Measurements from ENCODE around the gene ZNF75A. TPM values are rescaled to one million over a fixed set of nuclear protein-coding genes. Genes with fewer than 3 reads are reported as not detected.

The ZNF75A gene
- total RNA-seq, 2 donors from 2014 or later: 12.9 to 15.3 TPM

DNA sequence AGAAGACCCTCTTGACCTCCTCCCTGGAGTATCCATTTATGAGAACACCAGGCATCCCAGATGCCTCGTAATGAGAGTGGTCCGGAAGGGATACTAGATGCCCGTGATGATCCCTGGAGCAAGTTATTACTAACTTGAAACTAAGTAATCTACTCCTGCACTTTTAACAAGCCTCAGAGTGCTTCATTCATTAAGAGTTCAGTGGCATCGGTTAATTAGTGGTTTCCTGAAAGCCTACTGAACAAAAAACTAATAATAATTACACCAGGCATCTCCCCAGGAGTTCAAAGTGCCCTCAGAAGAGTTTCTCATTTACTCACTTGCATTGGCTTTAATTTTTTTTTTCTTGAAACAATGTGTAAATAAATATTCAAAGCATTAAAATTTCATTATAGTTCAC is 22.2 kb downstream of the ZNF75A start:
- TF ChIP-seq, protein P1, sequence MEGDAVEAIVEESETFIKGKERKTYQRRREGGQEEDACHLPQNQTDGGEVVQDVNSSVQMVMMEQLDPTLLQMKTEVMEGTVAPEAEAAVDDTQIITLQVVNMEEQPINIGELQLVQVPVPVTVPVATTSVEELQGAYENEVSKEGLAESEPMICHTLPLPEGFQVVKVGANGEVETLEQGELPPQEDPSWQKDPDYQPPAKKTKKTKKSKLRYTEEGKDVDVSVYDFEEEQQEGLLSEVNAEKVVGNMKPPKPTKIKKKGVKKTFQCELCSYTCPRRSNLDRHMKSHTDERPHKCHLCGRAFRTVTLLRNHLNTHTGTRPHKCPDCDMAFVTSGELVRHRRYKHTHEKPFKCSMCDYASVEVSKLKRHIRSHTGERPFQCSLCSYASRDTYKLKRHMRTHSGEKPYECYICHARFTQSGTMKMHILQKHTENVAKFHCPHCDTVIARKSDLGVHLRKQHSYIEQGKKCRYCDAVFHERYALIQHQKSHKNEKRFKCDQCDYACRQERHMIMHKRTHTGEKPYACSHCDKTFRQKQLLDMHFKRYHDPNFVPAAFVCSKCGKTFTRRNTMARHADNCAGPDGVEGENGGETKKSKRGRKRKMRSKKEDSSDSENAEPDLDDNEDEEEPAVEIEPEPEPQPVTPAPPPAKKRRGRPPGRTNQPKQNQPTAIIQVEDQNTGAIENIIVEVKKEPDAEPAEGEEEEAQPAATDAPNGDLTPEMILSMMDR (IDR thresholded peaks at IDR 0.05): no peak
- no peak for TF ChIP-seq POLR2A (IDR thresholded peaks at IDR 0.05)
- no peaks in the 10 kb centered on the region for H3K4me1 ChIP-seq
- H3K36me3 ChIP-seq (replicated peaks in 1 of 2; ENCODE audit: insufficient read depth in 1 of 2, low read depth in 2 of 2): no peaks in the 10 kb centered on the region
- no peak for DNase-seq
- no peak overlapping the region for H3K4me3 ChIP-seq
- peaks cover 0 to 8% (median 0%) of the 10 kb centered on the region in 3 donors for H3K9me3 ChIP-seq
- no peak overlapping the region for H3K27ac ChIP-seq
- H3K27me3 ChIP-seq: no peaks in the 10 kb centered on the region
- WGBS, 2 donors: 74 to 83% methylated on average over 4 of the region's 4 CpGs
- ATAC-seq: no peak
- intact Hi-C loops (cut with DNase I): no loop called here

DNA sequence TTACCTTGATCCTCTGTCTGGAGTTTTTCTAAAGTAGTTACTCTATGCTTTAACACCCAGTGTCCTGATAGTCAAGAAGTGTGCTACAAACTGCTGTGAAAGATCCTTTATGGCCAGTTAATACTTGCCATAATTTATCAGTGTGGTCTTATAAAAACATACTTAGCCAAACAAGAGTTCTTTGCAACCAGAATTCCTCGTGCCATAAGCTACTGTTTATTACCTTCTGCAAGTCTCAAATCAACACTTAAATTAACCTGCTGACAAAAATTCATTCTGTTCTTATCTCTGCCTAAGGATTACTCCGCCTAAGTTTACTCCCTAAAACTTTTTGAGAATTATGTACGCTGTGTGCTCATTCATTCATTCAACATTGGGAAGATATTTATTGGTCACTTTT is 22.8 kb downstream of the ZNF75A start:
- WGBS, 2 donors: 43 to 51% methylated on average over 3 of the region's 3 CpGs
- no peak for ATAC-seq
- H3K9me3 ChIP-seq: peaks cover 0 to 2% (median 0%) of the 10 kb centered on the region in 3 donors
- no peaks in the 10 kb centered on the region for H3K4me1 ChIP-seq
- no peaks in the 10 kb centered on the region for H3K27me3 ChIP-seq
- DNase-seq: no peak
- no peaks in the 10 kb centered on the region for H3K36me3 ChIP-seq (replicated peaks in 1 of 2; ENCODE audit: insufficient read depth in 1 of 2, low read depth in 2 of 2)
- no peak for TF ChIP-seq POLR2A (IDR thresholded peaks at IDR 0.05)
- no peak overlapping the region for H3K4me3 ChIP-seq
- intact Hi-C loops (cut with DNase I): no loop called here
- H3K27ac ChIP-seq: no peak overlapping the region

DNA sequence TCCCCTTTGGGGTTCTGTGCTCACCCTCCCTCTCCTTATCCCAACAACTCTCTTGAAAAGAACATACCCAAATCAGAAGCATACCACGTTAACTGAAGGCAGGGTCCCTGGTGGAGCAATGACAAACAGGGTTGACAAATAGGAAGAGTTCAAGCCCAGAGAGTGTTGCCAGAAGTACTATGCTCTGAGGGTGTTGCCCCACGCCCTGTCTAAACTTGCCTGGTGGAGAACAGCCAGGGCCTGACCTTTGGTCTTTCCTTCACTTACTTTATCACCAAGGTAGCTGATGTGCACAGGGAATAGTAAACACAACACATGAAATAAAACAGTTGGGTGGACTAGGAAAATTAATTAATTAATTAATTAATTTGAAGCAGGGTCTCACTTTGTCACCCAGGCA is 23.3 kb downstream of the ZNF75A start:
- TF ChIP-seq, protein P1 (IDR thresholded peaks at IDR 0.05): no peak
- no peak for TF ChIP-seq POLR2A (IDR thresholded peaks at IDR 0.05)
- no peaks in the 10 kb centered on the region for H3K4me1 ChIP-seq
- H3K27ac ChIP-seq: no peak overlapping the region
- WGBS, 2 donors: 32 to 62% methylated on average over 2 of the region's 2 CpGs
- no peaks in the 10 kb centered on the region for H3K36me3 ChIP-seq (replicated peaks in 1 of 2; ENCODE audit: insufficient read depth in 1 of 2, low read depth in 2 of 2)
- intact Hi-C loops (cut with DNase I): no loop called here
- no peak for DNase-seq
- H3K27me3 ChIP-seq: no peaks in the 10 kb centered on the region
- H3K4me3 ChIP-seq: no peak overlapping the region
- no peaks in the 10 kb centered on the region for H3K9me3 ChIP-seq
- ATAC-seq: no peak

DNA sequence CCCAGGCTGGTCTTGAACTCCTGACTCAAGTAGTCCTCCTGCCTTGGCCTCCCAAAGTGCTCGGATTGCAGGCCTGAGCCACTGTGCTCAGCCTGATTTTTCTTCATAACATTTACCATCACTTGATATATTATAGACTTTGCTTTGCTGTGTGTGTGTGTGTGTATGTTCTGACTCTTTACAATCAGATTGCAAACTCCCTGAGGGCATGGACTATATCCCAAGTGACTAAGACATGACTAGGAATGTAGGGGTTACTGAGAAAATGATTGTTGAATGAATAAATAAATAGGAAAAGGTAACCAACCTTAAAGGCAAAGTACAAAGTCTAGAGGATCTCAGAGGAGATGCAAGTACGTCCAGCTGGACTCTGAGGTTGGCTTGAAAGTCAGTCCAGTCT is 40.7 kb downstream of the ZNF75A start:
- no peaks in the 10 kb centered on the region for H3K9me3 ChIP-seq
- intact Hi-C loops (cut with DNase I): no loop called here
- H3K27me3 ChIP-seq: no peaks in the 10 kb centered on the region
- TF ChIP-seq, protein P1 (IDR thresholded peaks at IDR 0.05): no peak
- TF ChIP-seq POLR2A (IDR thresholded peaks at IDR 0.05): no peak
- no peak overlapping the region for H3K4me3 ChIP-seq
- 53 to 61% methylated on average over 2 of the region's 2 CpGs for WGBS, 2 donors
- H3K36me3 ChIP-seq (replicated peaks in 1 of 2; ENCODE audit: insufficient read depth in 1 of 2, low read depth in 2 of 2): no peaks in the 10 kb centered on the region
- H3K27ac ChIP-seq: no peak overlapping the region
- ATAC-seq (no peak), DNase-seq (no peak)
- peaks cover 12% of the 10 kb centered on the region for H3K4me1 ChIP-seq

DNA sequence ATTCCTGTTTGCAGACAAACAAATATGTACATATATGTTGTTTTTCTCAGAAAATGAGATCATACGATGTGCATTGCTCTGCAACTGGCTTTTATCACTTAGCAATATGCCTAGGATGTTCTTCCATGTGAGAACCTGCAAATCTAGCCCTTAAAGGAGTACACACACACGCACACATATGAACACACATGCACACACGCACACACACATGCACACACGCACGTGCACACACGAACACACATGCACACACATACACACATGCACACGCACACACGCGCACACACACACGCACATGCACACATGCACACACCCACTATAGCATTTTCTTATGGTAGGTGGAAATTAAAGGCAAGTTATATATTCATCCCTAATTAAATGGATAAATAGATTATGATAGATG is 42.3 kb downstream of the ZNF75A start:
- TF ChIP-seq, protein P1 (IDR thresholded peaks at IDR 0.05): no peak
- no peak for TF ChIP-seq POLR2A (IDR thresholded peaks at IDR 0.05)
- DNase-seq (no peak), ATAC-seq (no peak)
- Histone ChIP-seq H3K4me1 (peaks cover 17% of the 10 kb centered on the region), H3K27ac (no peak overlapping the region), H3K4me3 (no peak overlapping the region), H3K27me3 (no peaks in the 10 kb centered on the region), H3K9me3 (no peaks in the 10 kb centered on the region), H3K36me3 (replicated peaks in 1 of 2; ENCODE audit: insufficient read depth in 1 of 2, low read depth in 2 of 2) (no peaks in the 10 kb centered on the region)
- intact Hi-C loops (cut with DNase I): no loop called here
- 47 to 71% methylated on average over 10 of the region's 10 CpGs for WGBS, 2 donors
